Activated CD4-positive, alpha-beta memory T cell treated with anti-CD3 and anti-CD28 coated beads, Interleukin-2, amount 10 ng/mL, durations not matched to agents 7 days and 5 days (primary cell): ENCODE results near the gene AHDC1. TPM values are rescaled to one million over a fixed set of nuclear protein-coding genes. Genes with fewer than 3 reads are reported as not detected.

Experiments
- CTCF ChIA-PET: fragments of 350-600 bp; sonication (Branson Sonifier 250); formaldehyde crosslinking; loops from one replicate; lab custom pipeline; 2021; ENCODE audit warnings: antibody characterized with exemption, inconsistent platforms; lab: Charles Lee
- POLR2A ChIA-PET: fragments of 350-600 bp; sonication (Branson Sonifier 250); formaldehyde crosslinking; loops from one replicate; lab custom pipeline; 2021; ENCODE audit warnings: antibody characterized with exemption; lab: Charles Lee
- DNase-seq: peaks from one replicate; pipeline ENCODE4 v3.0.0-alpha.2; 2020
- H3K27ac Mint-ChIP-seq: one replicate; pipeline ENCODE4 v1.8.0; 2021; ENCODE audit warnings: mild to moderate bottlenecking, mixed read lengths
- H3K27me3 Mint-ChIP-seq: one replicate; pipeline ENCODE4 v1.8.0; 2021; ENCODE audit warnings: mixed read lengths
- H3K36me3 Mint-ChIP-seq: one replicate; pipeline ENCODE4 v1.8.0; 2021; ENCODE audit warnings: low read depth, mixed read lengths
- H3K4me1 Mint-ChIP-seq: one replicate; pipeline ENCODE4 v1.8.0; 2021; ENCODE audit warnings: mixed read lengths
- H3K4me3 Mint-ChIP-seq: one replicate; pipeline ENCODE4 v1.8.0; 2021; ENCODE audit warnings: mild to moderate bottlenecking, mixed read lengths
- H3K9me3 Mint-ChIP-seq: one replicate; pipeline ENCODE4 v1.8.0; 2021; ENCODE audit warnings: mixed read lengths
- total RNA-seq, 2 experiments: library from RNA; stranded (reverse); gene quantifications; one replicate each; pipeline ENCODE4 v1.2.3, GENCODE V29; 2021

AHDC1 gene
- total RNA-seq, 2 experiments from 2014 or later, result 16.9 to 18.9 TPM

- no peaks in the 10 kb centered on the region for H3K9me3 Mint-ChIP-seq
- no peak for DNase-seq
- H3K27ac Mint-ChIP-seq, result no peak overlapping the region
- peaks cover 4% of the 10 kb centered on the region for H3K27me3 Mint-ChIP-seq
- H3K4me1 Mint-ChIP-seq, result peaks cover 28% of the 10 kb centered on the region
- H3K4me3 Mint-ChIP-seq, result no peak overlapping the region
- peaks cover 8% of the 10 kb centered on the region for H3K36me3 Mint-ChIP-seq
- CTCF ChIA-PET, result interaction anchor here (1.0 kb wide), 1 partner anchor 237 kb away, joined by 3 read pairs; no protein-coding TSS in a partner anchor
- POLR2A ChIA-PET, result no interaction called here
Observed at GRCh38 chr1:27531959-27532685, 71.8 kb downstream of the AHDC1 start.

- Mint-ChIP-seq H3K36me3 (peaks cover 8% of the 10 kb centered on the region), H3K4me3 (no peak overlapping the region), H3K4me1 (peaks cover 46% of the 10 kb centered on the region), H3K27ac (no peak overlapping the region), H3K9me3 (no peaks in the 10 kb centered on the region), H3K27me3 (peaks cover 4% of the 10 kb centered on the region)
- POLR2A ChIA-PET, result no interaction called here
- CTCF ChIA-PET, result interaction anchor here (0.6 kb wide), 1 partner anchor 117 kb away, joined by 4 read pairs; no protein-coding TSS in a partner anchor
- no peak for DNase-seq
Observed at GRCh38 chr1:27530192-27530591, 73.8 kb downstream of the AHDC1 start.

GRCh38 chr1:27529704-27530018 lies 74.3 kb downstream of the AHDC1 start:
- ChIA-PET POLR2A (no interaction called here), CTCF (no interaction called here)
- peaks cover 49% of the 10 kb centered on the region for H3K4me1 Mint-ChIP-seq
- DNase-seq, result no peak
- H3K36me3 Mint-ChIP-seq, result peaks cover 8% of the 10 kb centered on the region
- H3K27ac Mint-ChIP-seq, result no peak overlapping the region
- no peaks in the 10 kb centered on the region for H3K9me3 Mint-ChIP-seq
- H3K4me3 Mint-ChIP-seq, result no peak overlapping the region
- peaks cover 4% of the 10 kb centered on the region for H3K27me3 Mint-ChIP-seq

GRCh38 chr1:27528818-27529703 lies 74.9 kb downstream of the AHDC1 start:
- H3K9me3 Mint-ChIP-seq, result no peaks in the 10 kb centered on the region
- peaks cover 55% of the 10 kb centered on the region for H3K4me1 Mint-ChIP-seq
- no peak overlapping the region for H3K27ac Mint-ChIP-seq
- CTCF ChIA-PET, result no interaction called here
- no peak overlapping the region for H3K4me3 Mint-ChIP-seq
- DNase-seq, result no peak
- peaks cover 4% of the 10 kb centered on the region for H3K27me3 Mint-ChIP-seq
- H3K36me3 Mint-ChIP-seq, result peaks cover 8% of the 10 kb centered on the region
- POLR2A ChIA-PET, result no interaction called here

- peak; percentile 28 for DNase-seq
- ChIA-PET POLR2A (interaction anchor here (0.6 to 1.0 kb wide), 2 partner anchors 29 to 67 kb away, joined by 3 read pairs; no protein-coding TSS in a partner anchor), CTCF (no interaction called here)
- Mint-ChIP-seq H3K27ac (no peak overlapping the region), H3K27me3 (peaks cover 4% of the 10 kb centered on the region), H3K9me3 (no peaks in the 10 kb centered on the region), H3K4me1 (peaks cover 61% of the 10 kb centered on the region), H3K4me3 (peak overlapping the region; percentile 44), H3K36me3 (peaks cover 8% of the 10 kb centered on the region)
Observed at GRCh38 chr1:27527890-27528817, 75.8 kb downstream of the AHDC1 start.

GRCh38 chr1:27527223-27527889 lies 76.6 kb downstream of the AHDC1 start:
- DNase-seq, result peak; percentile 36
- peaks cover 4% of the 10 kb centered on the region for H3K27me3 Mint-ChIP-seq
- H3K4me1 Mint-ChIP-seq, result peaks cover 60% of the 10 kb centered on the region
- no peak overlapping the region for H3K27ac Mint-ChIP-seq
- ChIA-PET POLR2A (interaction anchor here (1.0 kb wide), 1 partner anchor 29 kb away, joined by 3 read pairs; no protein-coding TSS in a partner anchor), CTCF (interaction anchor here (0.8 kb wide), 1 partner anchor 136 kb away, joined by 3 read pairs; no protein-coding TSS in a partner anchor)
- H3K36me3 Mint-ChIP-seq, result peaks cover 2% of the 10 kb centered on the region
- no peaks in the 10 kb centered on the region for H3K9me3 Mint-ChIP-seq
- H3K4me3 Mint-ChIP-seq, result no peak overlapping the region

- peaks cover 60% of the 10 kb centered on the region for H3K4me1 Mint-ChIP-seq
- no peak for DNase-seq
- H3K27ac Mint-ChIP-seq, result peak overlapping the region; percentile 61
- H3K36me3 Mint-ChIP-seq, result no peaks in the 10 kb centered on the region
- H3K9me3 Mint-ChIP-seq, result no peaks in the 10 kb centered on the region
- ChIA-PET CTCF (interaction anchor here (0.6 to 1.5 kb wide), 7 partner anchors 11 to 136 kb away, joined by 3 to 12 read pairs (median 4); no protein-coding TSS in a partner anchor), POLR2A (interaction anchor here (0.9 to 4.7 kb wide), 5 partner anchors 9 to 78 kb away, joined by 4 to 25 read pairs (median 8); partner anchors contain the start of genes AHDC1 and WASF2)
- peaks cover 4% of the 10 kb centered on the region for H3K27me3 Mint-ChIP-seq
- H3K4me3 Mint-ChIP-seq, result peak overlapping the region; percentile 68
Observed at GRCh38 chr1:27526569-27527222, 77.2 kb downstream of the AHDC1 start.

- CTCF ChIA-PET, result interaction anchor here (0.5 to 2.9 kb wide), 10 partner anchors 9 to 137 kb away, joined by 3 to 21 read pairs (median 4); partner anchors contain the start of gene AHDC1
- POLR2A ChIA-PET, result interaction anchor here (0.7 to 4.7 kb wide), 9 partner anchors 8 to 137 kb away, joined by 3 to 25 read pairs (median 4); partner anchors contain the start of genes AHDC1 and WASF2
- Mint-ChIP-seq H3K27ac (peak overlapping the region; percentile 61), H3K9me3 (no peaks in the 10 kb centered on the region), H3K4me3 (peak overlapping the region; percentile 68), H3K4me1 (peaks cover 70% of the 10 kb centered on the region), H3K27me3 (peaks cover 4% of the 10 kb centered on the region), H3K36me3 (no peaks in the 10 kb centered on the region)
- peak; percentile 73 for DNase-seq
Observed at GRCh38 chr1:27525296-27526272, 78.4 kb downstream of the AHDC1 start.

GRCh38 chr1:27523337-27524020 lies 80.5 kb downstream of the AHDC1 start:
- ChIA-PET CTCF (interaction anchor here (0.8 to 3.1 kb wide), 16 partner anchors 15 to 140 kb away, joined by 3 to 21 read pairs (median 6); partner anchors contain the start of gene AHDC1), POLR2A (interaction anchor here (0.6 to 5.2 kb wide), 10 partner anchors 31 to 983 kb away, joined by 3 to 43 read pairs (median 4); partner anchors contain the start of genes AHDC1, STX12 and WASF2)
- Mint-ChIP-seq H3K4me1 (peaks cover 71% of the 10 kb centered on the region), H3K27me3 (peaks cover 2% of the 10 kb centered on the region), H3K36me3 (no peaks in the 10 kb centered on the region), H3K27ac (peak overlapping the region; percentile 90), H3K9me3 (no peaks in the 10 kb centered on the region), H3K4me3 (peak overlapping the region; percentile 85)
- no peak for DNase-seq
